Memory B cell (primary cell): ENCODE data around the gene SPACA6.
A peak's percentile ranks its signal among the peaks of the same experiment; 100 is the strongest.
"Not testable (repeated sequence)": the region's sequence is repeated elsewhere in the genome, so short reads cannot be mapped to it uniquely, and the experiment has no call there.

Experiments
- ATAC-seq: fragments of 150-1000 bp; cut with Tn5 transposase; 2 replicates; pipeline ENCODE4 v1.10.0; 2021; ENCODE audit warnings: low read depth, mild to moderate bottlenecking, moderate library complexity
- DNase-seq, 2 donors: peaks; one replicate each; pipeline ENCODE4 v3.0.0; 2022; ENCODE audit warnings: low spot score in 2 of 2
- H3K27ac Mint-ChIP-seq: one replicate; pipeline ENCODE4 v1.8.0; 2022; ENCODE audit warnings: mild to moderate bottlenecking, moderate library complexity, mixed read lengths
- H3K27me3 Mint-ChIP-seq: one replicate; pipeline ENCODE4 v1.8.0; 2022; ENCODE audit warnings: mixed read lengths
- H3K36me3 Mint-ChIP-seq: one replicate; pipeline ENCODE4 v1.8.0; 2022; ENCODE audit warnings: mild to moderate bottlenecking, mixed read lengths
- H3K4me1 Mint-ChIP-seq: one replicate; pipeline ENCODE4 v1.8.0; 2022; ENCODE audit warnings: mixed read lengths
- H3K4me3 Mint-ChIP-seq: one replicate; pipeline ENCODE4 v1.8.0; 2022; ENCODE audit warnings: mild to moderate bottlenecking, moderate library complexity, mixed read lengths
- H3K9me3 Mint-ChIP-seq: one replicate; pipeline ENCODE4 v1.8.0; 2022; ENCODE audit warnings: mixed read lengths

Gene SPACA6, protein sequence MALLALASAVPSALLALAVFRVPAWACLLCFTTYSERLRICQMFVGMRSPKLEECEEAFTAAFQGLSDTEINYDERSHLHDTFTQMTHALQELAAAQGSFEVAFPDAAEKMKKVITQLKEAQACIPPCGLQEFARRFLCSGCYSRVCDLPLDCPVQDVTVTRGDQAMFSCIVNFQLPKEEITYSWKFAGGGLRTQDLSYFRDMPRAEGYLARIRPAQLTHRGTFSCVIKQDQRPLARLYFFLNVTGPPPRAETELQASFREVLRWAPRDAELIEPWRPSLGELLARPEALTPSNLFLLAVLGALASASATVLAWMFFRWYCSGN

DNA sequence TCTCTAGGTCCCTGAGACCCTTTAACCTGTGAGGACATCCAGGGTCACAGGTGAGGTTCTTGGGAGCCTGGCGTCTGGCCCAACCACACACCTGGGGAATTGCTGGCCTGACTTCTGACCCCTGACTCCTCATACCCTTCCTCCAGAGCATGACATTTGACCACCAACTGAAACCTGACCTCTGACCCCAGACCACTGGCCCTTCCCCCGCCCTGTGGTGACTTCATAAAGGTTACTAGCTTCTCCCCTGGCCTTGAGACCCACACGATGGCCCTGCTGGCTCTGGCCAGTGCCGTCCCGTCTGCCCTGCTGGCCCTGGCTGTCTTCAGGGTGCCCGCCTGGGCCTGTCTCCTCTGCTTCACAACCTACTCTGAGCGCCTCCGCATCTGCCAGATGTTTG is at the start of gene SPACA6:
SPACA6 (plus strand) TSS at position 71 of the 400 bp plus-strand sequence; CDS start at position 268, 197 bp downstream.
- Mint-ChIP-seq H3K4me3 (no peak within 1 kb of the TSS), H3K4me1 (peaks cover 15% of the 10 kb centered on the region), H3K9me3 (no peaks in the 10 kb centered on the region), H3K27ac (no peak within 1 kb of the TSS), H3K36me3 (peaks cover 3% of the 10 kb centered on the region), H3K27me3 (peaks cover 30% of the 10 kb centered on the region)
- DNase-seq (no peak), ATAC-seq (no peak)

DNA sequence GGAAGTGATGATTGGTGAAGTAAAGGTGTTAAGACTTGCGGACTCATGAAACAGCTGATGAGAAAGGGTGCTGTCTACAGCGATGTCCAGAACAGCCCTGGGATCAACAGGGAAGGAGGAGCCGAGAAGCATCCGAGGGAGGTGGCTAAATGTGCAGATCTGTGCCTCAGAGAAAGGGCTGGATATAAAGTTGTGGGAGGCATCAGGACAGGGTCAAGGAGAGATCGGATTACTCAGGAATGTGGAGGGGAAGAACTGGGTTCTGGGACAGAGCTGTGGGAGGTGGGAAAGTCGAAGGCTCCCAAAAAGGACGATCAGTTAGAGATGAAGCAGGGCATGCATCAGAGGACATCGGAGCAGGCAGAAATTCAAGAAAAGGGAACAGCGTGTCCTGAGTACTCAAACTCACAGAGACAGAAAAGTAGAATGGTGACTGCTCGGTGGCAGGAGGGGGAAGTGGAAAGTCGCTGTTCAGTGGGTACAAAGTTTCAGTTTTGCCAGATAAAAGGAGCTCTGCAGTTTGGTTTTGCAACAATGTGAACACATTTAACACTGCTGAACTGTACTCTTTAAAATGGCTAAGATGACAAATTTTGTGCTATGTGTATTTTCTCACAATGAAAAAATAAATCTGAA is 48.4 kb upstream of the SPACA6 start:
- peak overlapping the region; percentile 88 for H3K4me3 Mint-ChIP-seq
- H3K4me1 Mint-ChIP-seq, result peaks cover 38% of the 10 kb centered on the region
- ATAC-seq (peak; percentile 61), DNase-seq (peak in 1 of 2 donors; percentile 21)
- peak overlapping the region; percentile 92 for H3K27ac Mint-ChIP-seq
- no peaks in the 10 kb centered on the region for H3K9me3 Mint-ChIP-seq
- peaks cover 25% of the 10 kb centered on the region for H3K36me3 Mint-ChIP-seq
- H3K27me3 Mint-ChIP-seq, result no peaks in the 10 kb centered on the region

DNA sequence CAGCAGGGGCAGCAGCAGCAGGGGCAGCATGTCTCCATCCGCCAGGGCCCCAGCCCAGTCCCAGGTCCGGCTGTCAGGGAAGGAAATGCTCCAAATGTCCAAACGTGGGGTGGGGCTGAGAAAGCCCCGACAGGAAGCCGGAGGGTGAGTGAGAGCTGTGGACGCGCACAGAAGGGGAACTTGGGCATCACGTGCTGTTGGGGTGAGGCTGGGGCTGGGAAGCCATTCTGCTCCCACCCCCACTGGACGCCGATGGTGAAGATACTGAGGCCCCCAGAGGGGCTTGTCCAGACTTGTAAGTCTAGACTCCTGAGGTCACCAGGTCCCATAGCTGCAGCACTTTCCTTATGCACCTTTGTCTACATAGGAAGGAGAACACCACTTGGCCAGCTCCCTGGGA is 46.4 kb upstream of the SPACA6 start, which contains the start of gene SIGLEC14:
SIGLEC14 (minus strand) TSS at position 96 of the 400 bp plus-strand sequence; CDS start at position 30, 66 bp downstream.
- peaks cover 13% of the 10 kb centered on the region for H3K36me3 Mint-ChIP-seq
- peak within 1 kb of the TSS; percentile 97 for H3K27ac Mint-ChIP-seq
- H3K27me3 Mint-ChIP-seq, H3K9me3 Mint-ChIP-seq, DNase-seq: not testable (repeated sequence)
- peak; percentile 41 for ATAC-seq
- H3K4me1 Mint-ChIP-seq, result peaks cover 41% of the 10 kb centered on the region
- peak within 1 kb of the TSS; percentile 88 for H3K4me3 Mint-ChIP-seq

DNA sequence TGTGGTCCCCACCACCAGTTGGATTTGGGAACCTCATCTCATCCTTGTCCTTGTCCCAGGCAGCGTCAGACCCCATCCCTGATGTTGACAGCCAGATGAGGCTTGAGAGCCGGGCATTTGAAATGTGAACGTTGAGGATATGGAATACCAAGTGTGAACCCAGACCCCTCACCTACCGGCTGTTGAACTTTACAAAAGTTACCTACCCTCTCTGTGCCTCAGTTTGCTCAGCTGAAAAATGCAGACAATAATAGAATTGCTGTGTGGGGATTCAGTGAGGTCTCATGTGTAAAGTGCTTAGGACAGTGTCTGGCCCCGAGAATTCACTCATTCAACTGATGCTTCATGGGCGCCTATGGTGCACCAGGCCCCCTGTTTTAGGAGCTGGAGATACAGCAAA is 45.8 kb upstream of the SPACA6 start:
- Mint-ChIP-seq H3K4me1 (peaks cover 45% of the 10 kb centered on the region), H3K27me3 (no peaks in the 10 kb centered on the region), H3K36me3 (peaks cover 13% of the 10 kb centered on the region), H3K27ac (peak overlapping the region; percentile 97), H3K9me3 (no peaks in the 10 kb centered on the region), H3K4me3 (no peak overlapping the region)
- DNase-seq, result no peak
- no peak for ATAC-seq

DNA sequence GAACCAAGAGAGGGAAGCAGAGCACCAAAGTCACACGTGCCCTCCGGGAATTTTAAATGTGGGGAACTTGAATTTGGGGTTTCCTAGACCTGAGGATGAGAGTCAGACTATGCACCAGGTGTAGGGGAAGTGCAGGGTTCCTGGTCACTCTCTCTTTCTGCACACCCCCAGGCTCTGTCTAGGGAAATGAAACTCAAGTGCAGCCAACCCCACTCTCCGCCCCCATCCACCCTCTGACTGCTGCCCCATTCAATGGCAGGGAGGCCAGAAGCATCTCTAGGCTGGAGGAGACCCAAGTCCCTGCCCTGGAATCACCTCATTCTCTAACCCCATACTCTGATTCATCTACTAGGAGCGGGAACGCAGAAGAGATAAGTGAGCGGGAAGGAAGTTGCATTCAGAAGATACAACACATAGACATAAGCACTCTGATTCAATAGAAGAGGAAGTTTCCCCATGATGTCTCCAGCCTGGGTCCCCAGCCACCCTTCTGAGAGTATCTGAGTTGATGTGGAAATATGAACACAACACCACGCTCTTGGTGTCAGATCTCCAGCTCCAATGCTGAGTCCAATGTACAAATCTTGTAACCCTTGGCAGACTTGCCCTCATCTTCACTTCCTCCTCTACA is 41.8 kb upstream of the SPACA6 start:
- ATAC-seq (peak; percentile 88), DNase-seq (peak; percentile 56 to 58)
- H3K27ac Mint-ChIP-seq, result peak overlapping the region; percentile 82
- H3K9me3 Mint-ChIP-seq, result peaks cover 2% of the 10 kb centered on the region
- H3K4me3 Mint-ChIP-seq, result peak overlapping the region; percentile 67
- no peaks in the 10 kb centered on the region for H3K27me3 Mint-ChIP-seq
- H3K4me1 Mint-ChIP-seq, result peaks cover 41% of the 10 kb centered on the region
- H3K36me3 Mint-ChIP-seq, result no peaks in the 10 kb centered on the region

DNA sequence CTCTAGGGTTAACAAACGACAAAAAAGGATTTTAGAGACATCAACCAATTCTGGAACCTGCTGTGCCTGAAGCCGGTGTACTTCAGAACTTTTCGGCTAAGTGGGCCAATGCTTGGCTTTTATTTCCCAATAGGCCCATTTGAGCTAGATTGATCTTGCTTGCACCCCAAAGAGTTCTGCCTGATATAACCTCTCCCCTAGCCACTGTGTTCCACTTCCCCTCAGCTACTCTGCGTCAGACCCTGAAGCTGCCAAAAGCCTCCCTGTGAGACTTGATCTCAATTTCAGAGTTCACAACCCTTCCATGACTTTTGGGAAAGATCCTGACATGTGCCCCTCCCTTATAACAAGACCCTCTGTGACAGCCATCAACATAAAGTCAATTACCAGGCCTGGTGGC is 40.9 kb upstream of the SPACA6 start:
- Mint-ChIP-seq H3K27me3 (no peaks in the 10 kb centered on the region), H3K36me3 (no peaks in the 10 kb centered on the region), H3K4me3 (no peak overlapping the region), H3K4me1 (peaks cover 43% of the 10 kb centered on the region), H3K9me3 (peaks cover 2% of the 10 kb centered on the region), H3K27ac (peak overlapping the region; percentile 82)
- ATAC-seq (no peak), DNase-seq (no peak)

DNA sequence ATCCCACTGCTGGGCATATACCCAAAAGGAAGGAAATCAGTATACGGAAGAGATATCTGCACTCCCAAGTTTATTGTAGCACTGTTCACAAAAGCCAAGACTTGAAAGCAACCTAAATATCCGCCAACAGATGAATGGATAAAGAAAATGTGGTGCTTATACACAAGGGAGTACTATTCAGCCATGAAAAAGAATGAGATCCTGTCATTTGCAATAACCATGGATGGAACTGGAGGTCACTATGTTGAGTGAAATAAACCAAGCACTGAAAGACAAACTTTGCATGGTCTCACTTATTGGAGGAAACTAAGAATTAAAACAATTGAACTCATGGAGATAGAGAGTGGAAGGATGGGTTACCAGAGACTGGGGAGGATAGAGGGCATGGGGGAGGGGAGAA is 40.0 kb upstream of the SPACA6 start:
- ATAC-seq (no peak), DNase-seq (no peak)
- Mint-ChIP-seq H3K36me3 (no peaks in the 10 kb centered on the region), H3K27me3 (no peaks in the 10 kb centered on the region), H3K4me1 (peaks cover 43% of the 10 kb centered on the region), H3K9me3 (peaks cover 2% of the 10 kb centered on the region), H3K27ac (no peak overlapping the region), H3K4me3 (no peak overlapping the region)

DNA sequence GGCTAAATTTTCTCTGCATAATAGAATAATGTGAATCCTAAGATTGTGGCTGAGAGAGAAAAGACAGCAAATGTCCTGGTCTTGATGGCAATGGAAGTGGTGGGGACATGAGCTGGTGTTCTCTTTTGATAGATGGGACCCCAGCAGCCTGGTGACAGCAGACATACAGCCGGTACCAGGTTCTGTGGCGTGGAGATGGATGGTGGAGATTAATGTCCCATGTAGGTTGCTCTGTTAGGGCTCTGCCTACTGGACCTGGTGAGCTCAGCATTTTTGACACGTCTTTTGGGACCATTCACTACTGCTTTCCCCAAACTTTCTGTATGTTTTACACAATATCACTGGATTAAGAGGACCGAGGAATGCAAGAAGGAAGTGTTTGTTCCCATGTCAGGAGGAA is 38.3 kb upstream of the SPACA6 start:
- DNase-seq (no peak), ATAC-seq (no peak)
- no peaks in the 10 kb centered on the region for H3K27me3 Mint-ChIP-seq
- no peak overlapping the region for H3K27ac Mint-ChIP-seq
- H3K4me3 Mint-ChIP-seq, result no peak overlapping the region
- H3K36me3 Mint-ChIP-seq, result no peaks in the 10 kb centered on the region
- peaks cover 2% of the 10 kb centered on the region for H3K9me3 Mint-ChIP-seq
- peaks cover 41% of the 10 kb centered on the region for H3K4me1 Mint-ChIP-seq

DNA sequence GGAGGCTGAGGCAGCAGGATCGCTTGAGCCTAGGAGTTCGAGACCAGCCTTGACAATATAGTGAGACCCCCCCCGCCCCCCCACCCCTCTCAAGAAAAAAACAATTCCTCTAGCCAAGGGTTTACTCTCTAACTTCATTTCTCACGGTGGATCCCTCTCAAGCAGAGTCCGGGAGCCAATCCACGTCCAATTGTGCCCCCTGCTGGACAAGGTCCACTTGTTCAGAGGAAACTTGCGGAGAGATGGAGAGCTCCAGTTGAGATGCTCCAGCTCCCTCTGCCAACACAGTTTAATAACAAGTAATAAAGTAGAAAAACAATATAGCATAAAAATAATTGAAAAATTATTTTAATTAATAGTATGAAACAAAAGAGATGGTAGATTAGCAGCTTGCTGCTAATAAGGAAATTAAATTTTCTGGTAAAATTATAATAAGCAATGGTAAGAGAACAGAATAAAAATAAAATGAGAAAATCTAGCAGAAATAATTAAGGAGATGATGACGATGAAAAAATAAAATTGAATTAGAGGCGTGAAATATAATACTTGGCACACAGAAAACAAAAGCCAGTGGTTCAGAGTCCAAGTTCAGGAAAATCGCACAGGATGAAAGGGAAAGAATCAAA is 32.0 kb upstream of the SPACA6 start:
- H3K9me3 Mint-ChIP-seq, result no peaks in the 10 kb centered on the region
- H3K36me3 Mint-ChIP-seq, result no peaks in the 10 kb centered on the region
- H3K27ac Mint-ChIP-seq, result no peak overlapping the region
- DNase-seq, result peak; percentile 77 to 79
- peaks cover 19% of the 10 kb centered on the region for H3K27me3 Mint-ChIP-seq
- ATAC-seq, result peak; percentile 83
- no peak overlapping the region for H3K4me3 Mint-ChIP-seq
- H3K4me1 Mint-ChIP-seq, result peaks cover 11% of the 10 kb centered on the region

DNA sequence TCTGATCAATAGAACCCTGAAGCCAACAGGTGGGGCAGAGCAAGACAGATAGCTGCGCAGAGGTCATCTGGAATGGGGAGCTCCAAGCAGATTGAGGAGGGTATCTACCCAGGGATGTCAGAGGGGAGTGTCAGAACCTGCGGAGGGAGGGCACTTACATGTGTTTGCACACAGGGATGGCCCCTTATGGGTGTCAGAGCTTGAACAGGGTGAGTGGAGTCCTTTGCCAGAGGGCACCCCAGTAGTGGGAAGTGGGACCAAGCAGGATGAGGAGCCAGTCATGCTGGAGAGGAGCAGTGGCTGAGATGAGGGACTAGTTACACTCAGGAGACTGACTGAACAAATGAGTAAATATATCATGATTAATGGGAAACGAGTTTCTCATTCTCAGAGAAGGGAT is 29.5 kb upstream of the SPACA6 start:
- H3K36me3 Mint-ChIP-seq, result no peaks in the 10 kb centered on the region
- no peak overlapping the region for H3K4me3 Mint-ChIP-seq
- H3K27me3 Mint-ChIP-seq, result peaks cover 26% of the 10 kb centered on the region
- DNase-seq (no peak), ATAC-seq (no peak)
- H3K4me1 Mint-ChIP-seq, result peaks cover 3% of the 10 kb centered on the region
- no peaks in the 10 kb centered on the region for H3K9me3 Mint-ChIP-seq
- H3K27ac Mint-ChIP-seq, result no peak overlapping the region

DNA sequence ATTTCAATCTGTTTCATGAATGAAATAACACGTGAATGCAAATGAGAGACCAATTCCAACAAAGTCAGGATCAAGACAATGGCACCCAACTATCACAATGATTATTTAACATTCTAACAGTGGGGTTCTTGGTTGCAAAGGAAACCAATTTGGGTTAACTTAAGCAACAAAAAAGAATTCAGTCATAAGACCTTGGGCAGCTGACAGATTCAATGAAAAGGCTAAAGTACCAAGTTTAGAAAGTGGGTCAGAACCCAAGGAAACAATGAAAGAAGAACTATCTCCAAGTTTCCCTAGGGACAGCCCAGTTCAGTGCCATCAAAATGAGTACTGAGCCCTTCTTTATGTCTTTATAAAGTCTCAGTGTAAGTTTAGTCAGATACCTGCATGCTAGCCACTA is 29.0 kb upstream of the SPACA6 start:
- Mint-ChIP-seq H3K27me3 (peaks cover 26% of the 10 kb centered on the region), H3K4me1 (peaks cover 3% of the 10 kb centered on the region), H3K36me3 (no peaks in the 10 kb centered on the region), H3K27ac (no peak overlapping the region), H3K9me3 (no peaks in the 10 kb centered on the region), H3K4me3 (no peak overlapping the region)
- ATAC-seq (no peak), DNase-seq (no peak)

DNA sequence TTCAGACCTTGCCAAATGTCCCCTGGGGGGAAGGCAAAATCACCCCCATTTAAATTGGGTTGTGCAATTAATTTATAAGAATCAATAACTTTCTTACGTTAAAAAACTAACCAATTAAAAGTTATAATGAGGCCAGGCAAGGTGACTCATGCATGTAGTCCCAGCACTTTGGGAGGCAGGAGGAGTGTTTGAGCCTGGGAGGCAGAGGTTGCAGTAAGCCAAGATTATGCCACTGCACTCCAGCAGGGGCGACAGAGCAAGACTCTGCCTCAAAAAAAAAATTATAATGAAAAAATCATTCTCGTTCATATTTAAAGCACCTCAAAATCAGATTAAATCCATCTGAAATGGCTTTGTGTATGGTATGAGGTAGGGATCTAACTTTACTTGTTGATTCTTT is 28.1 kb upstream of the SPACA6 start:
- peaks cover 3% of the 10 kb centered on the region for H3K4me1 Mint-ChIP-seq

DNA sequence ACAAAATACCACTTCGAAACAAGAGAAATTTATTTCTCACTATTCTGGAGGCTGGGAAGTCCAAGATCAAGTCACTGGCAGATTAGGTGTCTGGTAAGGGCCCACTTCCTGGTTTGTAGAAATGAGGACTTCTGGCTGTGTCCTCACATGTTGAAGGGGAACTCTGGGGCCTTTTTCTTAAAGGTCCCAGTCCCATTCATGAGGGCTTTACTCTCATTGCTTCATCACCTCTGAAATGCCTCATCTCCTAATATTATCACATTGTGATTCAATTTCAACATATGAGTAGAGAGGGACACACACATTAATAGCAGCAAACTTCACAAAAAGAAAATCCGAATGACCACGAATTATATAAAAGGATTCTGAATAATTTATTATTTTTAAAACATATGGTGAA is 24.9 kb upstream of the SPACA6 start:
- Mint-ChIP-seq H3K36me3 (no peaks in the 10 kb centered on the region), H3K9me3 (no peaks in the 10 kb centered on the region), H3K4me3 (no peak overlapping the region), H3K27ac (no peak overlapping the region), H3K27me3 (peaks cover 19% of the 10 kb centered on the region), H3K4me1 (no peaks in the 10 kb centered on the region)
- DNase-seq (no peak), ATAC-seq (no peak)

More for the DNA sequence above, 28.1 kb upstream of the SPACA6 start:
- ATAC-seq (no peak), DNase-seq (no peak)
- Mint-ChIP-seq H3K4me3 (no peak overlapping the region), H3K36me3 (no peaks in the 10 kb centered on the region), H3K27me3 (peaks cover 26% of the 10 kb centered on the region), H3K9me3 (no peaks in the 10 kb centered on the region), H3K27ac (no peak overlapping the region)
